ACC112 (cell line): ENCODE data around the gene TRMO.

Source experiments
- H2AFZ ChIP-seq: fragments of 200-600 bp; sonication (generic); one replicate; pipeline ENCODE4 v1.6.0; 2017; ENCODE audit warnings: antibody characterized with exemption, low read length; ENCODE audit not compliant: unreplicated experiment
- H3K27ac ChIP-seq: fragments of 200-600 bp; sonication (generic); 2 replicates; pipeline ENCODE4 v1.5.1; 2014; ENCODE audit warnings: low read depth, mild to moderate bottlenecking, antibody characterized with exemption, low read length, moderate library complexity
- H3K27me3 ChIP-seq: fragments of 200-600 bp; sonication (generic); 2 replicates; pipeline ENCODE4 v1.6.1; 2014; ENCODE audit warnings: mild to moderate bottlenecking, antibody characterized with exemption, low read length, moderate library complexity, mixed read lengths; ENCODE audit not compliant: insufficient read depth
- H3K36me3 ChIP-seq: fragments of 200-600 bp; sonication (generic); 2 replicates; pipeline ENCODE4 v1.6.1; 2016; ENCODE audit warnings: mild to moderate bottlenecking, antibody characterized with exemption, low read length, moderate library complexity, mixed read lengths; ENCODE audit not compliant: insufficient read depth
- H3K4me1 ChIP-seq: fragments of 200-600 bp; sonication (generic); one replicate; pipeline ENCODE4 v1.6.1; 2016; ENCODE audit warnings: low read length, mixed read lengths; ENCODE audit not compliant: insufficient read depth, unreplicated experiment, control insufficient read depth
- H3K4me3 ChIP-seq: fragments of 200-600 bp; sonication (generic); 2 replicates; pipeline ENCODE4 v1.5.1; 2014; ENCODE audit warnings: mild to moderate bottlenecking, low read depth, low read length
- H3K79me2 ChIP-seq: fragments of 200-600 bp; sonication (generic); one replicate; pipeline ENCODE4 v1.6.0; 2016; ENCODE audit warnings: low read length; ENCODE audit not compliant: control insufficient read depth, unreplicated experiment, insufficient read depth

TRMO gene

GRCh38 chr9:97905228-97905627 lies 17.1 kb downstream of the TRMO start:
- Histone ChIP-seq H3K4me3 (no peak overlapping the region), H3K4me1 (peaks cover 7% of the 10 kb centered on the region), H2AFZ (no peak overlapping the region), H3K79me2 (peaks cover 4% of the 10 kb centered on the region), H3K27me3 (no peaks in the 10 kb centered on the region), H3K27ac (no peak overlapping the region), H3K36me3 (0 out of 2 replicates have a peak, but pooled peaks cover 2% of the 10 kb centered on the region)

DNA sequence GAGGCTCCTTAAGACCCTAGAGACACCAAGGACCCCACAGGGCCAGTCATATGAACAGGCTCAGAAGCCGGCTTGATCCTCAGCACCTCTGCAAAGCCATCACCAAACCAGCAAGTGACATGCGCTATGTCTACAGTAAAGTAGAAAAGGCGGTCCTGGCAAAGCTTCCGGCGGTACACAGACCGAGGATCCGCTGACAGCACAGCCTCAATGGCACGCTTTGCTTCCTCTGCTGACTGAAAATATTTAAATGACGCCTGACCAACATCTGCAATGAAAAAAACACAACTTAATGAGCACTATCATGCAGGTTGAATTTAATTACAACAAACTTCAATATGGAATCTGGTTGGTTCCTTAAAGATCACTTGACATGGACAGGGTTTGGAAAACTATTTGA lies 17.6 kb downstream of the TRMO start:
- Histone ChIP-seq H2AFZ (no peak overlapping the region), H3K79me2 (peaks cover 4% of the 10 kb centered on the region), H3K4me1 (peaks cover 10% of the 10 kb centered on the region), H3K27me3 (no peaks in the 10 kb centered on the region), H3K27ac (no peak overlapping the region), H3K36me3 (no peaks in the 10 kb centered on the region), H3K4me3 (no peak overlapping the region)

- no peak overlapping the region for H3K27ac ChIP-seq
Measured at GRCh38 chr9:97903177-97903576, 19.1 kb downstream of the TRMO start.

DNA sequence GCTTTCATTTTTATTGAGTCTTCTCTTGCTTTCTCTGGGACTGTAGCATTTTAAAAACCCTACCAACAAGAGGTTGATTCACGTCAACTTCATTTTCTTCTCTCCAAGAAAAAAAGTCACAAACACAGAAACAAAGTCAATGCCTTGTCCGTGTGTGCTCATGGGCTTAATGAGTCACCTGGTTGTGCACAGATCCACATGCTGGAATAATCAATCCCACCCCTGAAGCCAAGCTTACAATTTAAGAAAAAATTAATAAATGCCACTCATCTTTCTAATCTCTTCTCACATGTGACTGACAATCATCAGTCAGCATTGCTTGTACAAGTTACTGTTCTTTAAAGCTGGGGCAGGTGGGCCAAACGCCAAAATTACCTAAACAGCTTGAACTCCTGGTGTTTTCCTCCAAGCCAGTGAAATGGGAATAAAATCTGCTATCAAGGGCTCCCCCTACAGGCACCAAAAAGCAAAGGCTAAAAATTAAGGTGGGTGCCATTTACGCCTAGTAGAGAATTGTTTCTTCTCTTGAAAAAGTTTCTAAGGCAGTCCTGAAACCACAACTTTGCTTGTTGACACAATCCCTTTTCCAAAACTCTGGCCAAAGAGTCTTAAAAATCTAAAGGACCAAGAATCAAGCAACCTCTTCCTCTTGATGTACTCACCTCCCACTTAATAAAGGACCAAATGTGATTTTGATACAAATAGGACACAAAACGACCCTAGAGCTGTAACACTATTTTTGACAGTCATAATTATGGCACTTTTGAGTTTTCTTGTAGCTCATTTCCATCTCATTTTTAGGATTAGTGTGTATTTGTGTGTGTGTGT lies 21.3 kb downstream of the TRMO start:
- no peaks in the 10 kb centered on the region for H3K36me3 ChIP-seq
- no peak overlapping the region for H3K4me3 ChIP-seq
- no peak overlapping the region for H3K27ac ChIP-seq

More at GRCh38 chr9:97903177-97903576, 19.1 kb downstream of the TRMO start:
- Histone ChIP-seq H3K27me3 (no peaks in the 10 kb centered on the region), H2AFZ (no peak overlapping the region), H3K4me3 (no peak overlapping the region), H3K79me2 (peaks cover 4% of the 10 kb centered on the region), H3K36me3 (no peaks in the 10 kb centered on the region), H3K4me1 (peaks cover 10% of the 10 kb centered on the region)

GRCh38 chr9:97900103-97900737 lies 22.1 kb downstream of the TRMO start:
- Histone ChIP-seq H3K27ac (no peak overlapping the region), H3K4me3 (no peak overlapping the region), H3K79me2 (no peaks in the 10 kb centered on the region), H3K4me1 (peaks cover 10% of the 10 kb centered on the region), H3K27me3 (no peaks in the 10 kb centered on the region), H2AFZ (no peak overlapping the region), H3K36me3 (no peaks in the 10 kb centered on the region)

More for the DNA sequence above, 21.3 kb downstream of the TRMO start:
- Histone ChIP-seq H3K27me3 (no peaks in the 10 kb centered on the region), H3K79me2 (no peaks in the 10 kb centered on the region), H3K4me1 (peaks cover 10% of the 10 kb centered on the region), H2AFZ (no peak overlapping the region)

GRCh38 chr9:97895695-97896332 lies 26.5 kb downstream of the TRMO start:
- Histone ChIP-seq H3K4me1 (peaks cover 8% of the 10 kb centered on the region), H3K79me2 (no peaks in the 10 kb centered on the region)

DNA sequence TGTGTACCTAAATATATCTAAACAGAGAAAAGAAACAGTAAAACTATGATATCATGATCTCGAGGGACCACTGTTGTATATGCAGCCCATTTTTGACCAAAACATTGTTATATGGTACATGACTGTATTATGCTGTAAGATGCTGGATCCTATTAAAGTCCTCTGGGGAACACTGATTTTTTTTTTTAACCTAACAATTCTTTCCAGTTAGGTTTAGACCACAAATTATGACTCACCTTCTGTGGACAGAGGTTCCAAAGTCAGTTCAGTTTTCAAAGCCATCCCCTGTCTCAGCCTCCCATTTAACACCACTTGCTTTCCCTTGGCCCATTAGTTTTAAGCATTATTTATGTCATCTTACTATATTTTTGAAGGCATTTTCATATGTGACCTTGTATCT lies 27.1 kb downstream of the TRMO start:
- Histone ChIP-seq H3K27me3 (no peaks in the 10 kb centered on the region), H3K27ac (no peak overlapping the region), H3K79me2 (no peaks in the 10 kb centered on the region), H2AFZ (no peak overlapping the region), H3K4me1 (peaks cover 2% of the 10 kb centered on the region), H3K36me3 (no peaks in the 10 kb centered on the region), H3K4me3 (no peak overlapping the region)

More at GRCh38 chr9:97895695-97896332, 26.5 kb downstream of the TRMO start:
- Histone ChIP-seq H3K4me3 (no peak overlapping the region), H3K27ac (no peak overlapping the region), H2AFZ (no peak overlapping the region), H3K36me3 (no peaks in the 10 kb centered on the region), H3K27me3 (no peaks in the 10 kb centered on the region)

DNA sequence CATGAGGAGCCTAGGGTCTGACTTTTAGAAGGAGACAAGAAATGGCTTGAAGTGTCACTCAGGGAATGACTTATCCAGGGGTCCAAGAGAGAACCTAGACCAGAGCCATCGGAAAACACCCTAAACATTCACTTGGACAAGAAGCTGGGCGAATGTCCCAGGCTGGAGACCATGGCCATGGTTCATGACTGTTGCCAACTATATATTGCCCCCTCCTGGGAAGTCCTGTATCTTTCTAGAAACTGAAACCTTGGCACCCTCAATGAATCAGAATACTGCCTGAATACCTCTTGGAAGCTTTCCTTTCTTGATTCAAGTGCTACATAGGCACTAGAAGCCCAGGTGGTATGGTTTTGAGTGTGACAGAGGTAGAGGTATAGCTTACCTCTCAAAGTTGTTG lies 29.9 kb downstream of the TRMO start:
- Histone ChIP-seq H3K79me2 (no peaks in the 10 kb centered on the region), H3K27me3 (no peaks in the 10 kb centered on the region), H2AFZ (no peak overlapping the region), H3K36me3 (no peaks in the 10 kb centered on the region), H3K27ac (no peak overlapping the region), H3K4me1 (no peaks in the 10 kb centered on the region), H3K4me3 (no peak overlapping the region)

- Histone ChIP-seq H2AFZ (no peak overlapping the region), H3K27ac (no peak overlapping the region), H3K4me1 (no peaks in the 10 kb centered on the region), H3K4me3 (no peak overlapping the region), H3K79me2 (no peaks in the 10 kb centered on the region), H3K36me3 (no peaks in the 10 kb centered on the region), H3K27me3 (no peaks in the 10 kb centered on the region)
Measured at GRCh38 chr9:97891736-97892135, 30.6 kb downstream of the TRMO start.

DNA sequence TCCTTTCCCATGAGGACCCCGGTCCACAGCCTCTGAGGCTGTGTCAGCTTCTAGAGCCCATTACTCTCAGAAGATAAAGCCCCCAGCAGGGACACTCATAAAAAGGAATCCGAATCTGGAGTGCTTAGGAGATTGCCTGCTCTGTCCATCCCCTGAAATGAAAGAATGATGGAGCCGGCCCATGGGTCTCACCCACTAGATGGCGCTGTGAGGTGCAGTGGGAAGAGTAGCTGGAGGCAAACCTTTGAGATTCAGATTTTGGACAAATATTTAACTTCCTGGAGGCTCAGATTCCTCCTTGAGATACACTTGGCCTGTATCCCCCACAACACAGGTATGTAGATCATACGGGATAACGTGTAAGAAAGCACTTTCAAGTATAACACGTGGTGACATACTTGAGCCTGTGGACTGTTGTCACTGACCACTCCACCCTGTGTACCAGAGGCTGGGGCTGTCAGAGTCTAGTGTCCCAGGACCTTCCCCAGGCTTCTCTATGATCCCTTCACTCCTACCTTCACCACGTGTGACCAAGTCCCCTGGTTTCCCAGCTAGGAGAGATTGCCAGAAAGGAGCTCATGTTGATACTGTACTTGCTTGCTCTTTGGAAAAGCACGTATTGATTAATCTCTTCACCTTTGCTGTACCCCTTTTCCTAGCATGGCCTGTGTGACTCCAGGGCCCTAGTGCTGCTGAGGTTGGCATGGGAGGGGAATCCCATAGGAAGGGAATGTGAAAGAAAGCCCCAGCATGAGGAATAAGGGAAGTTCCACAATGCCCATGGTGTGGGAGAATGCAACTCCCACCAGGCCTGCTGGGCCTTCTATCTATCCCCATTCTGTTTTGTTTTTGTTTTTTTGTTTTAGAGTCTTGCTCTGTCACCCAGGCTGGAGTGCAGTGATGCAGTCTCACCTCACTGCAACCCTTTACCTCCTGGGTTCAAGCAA lies 32.1 kb downstream of the TRMO start:
- Histone ChIP-seq H3K27ac (no peak overlapping the region), H3K4me1 (no peaks in the 10 kb centered on the region), H2AFZ (no peak overlapping the region), H3K4me3 (no peak overlapping the region), H3K36me3 (no peaks in the 10 kb centered on the region), H3K79me2 (no peaks in the 10 kb centered on the region), H3K27me3 (no peaks in the 10 kb centered on the region)
